SK-N-SH (cell line): ENCODE measurements around the gene CFAP299. TPM values are rescaled to one million over a fixed set of nuclear protein-coding genes. Genes with fewer than 3 reads are reported as not detected.

Experiments used
- CTCF ChIA-PET: fragments of 300-600, 350-600 bp; formaldehyde crosslinking; extraction: SDS; loops from one replicate; lab custom pipeline; 2021; lab: Yijun Ruan, JAX
- POLR2A ChIA-PET: fragments of 350-600 bp; sonication (Branson Sonifier 250); formaldehyde crosslinking; extraction: SDS; loops from one replicate; lab custom pipeline; 2020; ENCODE audit warnings: antibody characterized with exemption, inconsistent platforms; lab: Yijun Ruan, JAX
- DNase-seq: peaks from one replicate; pipeline ENCODE4 v3.0.0; 2012
- H2AFZ ChIP-seq: fragments of 200-600 bp; sonication (generic); 2 replicates; pipeline ENCODE4 v1.8.1; 2016; ENCODE audit warnings: antibody characterized with exemption, mild to moderate bottlenecking, low read depth
- H3F3A ChIP-seq: fragments of 200-600 bp; sonication (generic); replicated peaks from 2 replicates; pipeline ENCODE3; 2016; ENCODE audit warnings: antibody characterized with exemption, mild to moderate bottlenecking; ENCODE audit not compliant: insufficient read depth
- H3K27ac ChIP-seq, 2 experiments: fragments of 200-500 bp in 1 of 2; fragments of 200-600 bp in 1 of 2; sonication (Bioruptor generic) in 1 of 2; sonication (generic), shearing (Covaris generic) in 1 of 2; 2 replicates each; pipeline versions ENCODE4 v1.5.1 to v1.6.1; 2014 to 2016; ENCODE audit warnings: low read depth in 2 of 2, inconsistent platforms in 1 of 2, low read length in 1 of 2, mild to moderate bottlenecking in 1 of 2, mixed read lengths in 1 of 2
- H3K27me3 ChIP-seq: fragments of 200-600 bp; sonication (generic), shearing (Covaris generic); 2 replicates; pipeline ENCODE4 v1.6.1; 2016; ENCODE audit warnings: mixed run types; ENCODE audit not compliant: insufficient read depth
- H3K36me3 ChIP-seq, 2 experiments: fragments of 200-500 bp in 1 of 2; fragments of 200-600 bp in 1 of 2; sonication (Bioruptor generic) in 1 of 2; sonication (generic) in 1 of 2; replicated peaks in 1 of 2; 2 replicates each; pipeline versions ENCODE3 to v1.5.1; 2014 to 2016; ENCODE audit warnings: low read length in 1 of 2, mild to moderate bottlenecking in 1 of 2; ENCODE audit not compliant: insufficient read depth in 2 of 2, control insufficient read depth in 1 of 2
- H3K4me1 ChIP-seq, 2 experiments: fragments of 200-500 bp in 1 of 2; fragments of 200-600 bp in 1 of 2; sonication (Bioruptor generic) in 1 of 2; sonication (generic), shearing (Covaris generic) in 1 of 2; 2 replicates each; pipeline versions ENCODE4 v1.5.1 to v1.6.1; 2014 to 2016; ENCODE audit warnings: low read depth in 1 of 2, low read length in 1 of 2, mixed run types in 1 of 2; ENCODE audit not compliant: insufficient read depth in 2 of 2, control insufficient read depth in 1 of 2
- H3K4me2 ChIP-seq: fragments of 200-600 bp; sonication (generic), shearing (Covaris generic); 2 replicates; pipeline ENCODE4 v1.6.1; 2017; ENCODE audit warnings: mixed run types
- H3K4me3 ChIP-seq, 2 experiments: fragments of 200-500 bp in 1 of 2; fragments of 200-600 bp in 1 of 2; sonication (Bioruptor generic) in 1 of 2; sonication (generic), shearing (Covaris generic) in 1 of 2; 2 replicates each; pipeline versions ENCODE4 v1.5.1 to v1.8.1; 2014 to 2016; ENCODE audit warnings: low read depth in 2 of 2, inconsistent platforms in 1 of 2, low read length in 1 of 2, mild to moderate bottlenecking in 1 of 2, mixed read lengths in 1 of 2, moderate library complexity in 1 of 2
- H3K79me2 ChIP-seq: fragments of 200-600 bp; sonication (generic); 2 replicates; pipeline ENCODE4 v1.8.1; 2017; ENCODE audit warnings: mild to moderate bottlenecking; ENCODE audit not compliant: insufficient read depth
- H3K9ac ChIP-seq: fragments of 200-600 bp; sonication (generic); 2 replicates; pipeline ENCODE4 v1.6.1; 2017; ENCODE audit warnings: mixed run types
- H3K9me2 ChIP-seq: fragments of 200-600 bp; sonication (generic); 2 replicates; pipeline ENCODE4 v1.6.1; 2017; ENCODE audit warnings: mixed run types
- H3K9me3 ChIP-seq: fragments of 200-600 bp; sonication (generic); 2 replicates; pipeline ENCODE4 v1.6.1; 2017; ENCODE audit warnings: mixed run types, mild to moderate bottlenecking, moderate library complexity
- H4K20me1 ChIP-seq: fragments of 200-600 bp; sonication (generic); 2 replicates; pipeline ENCODE4 v1.6.1; 2017; ENCODE audit warnings: mild to moderate bottlenecking, mixed run types; ENCODE audit not compliant: insufficient read depth
- CHD2 ChIP-seq: fragments of 150-350 bp; IDR thresholded peaks from 2 replicates; pipeline ENCODE4 v1.6.1; 2018; ENCODE audit warnings: low read length; ENCODE audit not compliant: partially characterized antibody
- ELF1 ChIP-seq: IDR thresholded peaks from 2 replicates; pipeline ENCODE4 v1.4.0; 2012
- EP300 ChIP-seq, 2 experiments: IDR thresholded peaks; 2 replicates each; pipeline versions ENCODE4 v1.4.0 to v1.6.1; 2012; ENCODE audit warnings: borderline replicate concordance in 1 of 2, low read depth in 1 of 2, low read length in 1 of 2
- GABPA ChIP-seq: IDR thresholded peaks from 2 replicates; pipeline ENCODE4 v1.4.0; 2012; ENCODE audit warnings: low read depth, mild to moderate bottlenecking
- IRF3 ChIP-seq: fragments of 150-350 bp; IDR thresholded peaks from 2 replicates; pipeline ENCODE4 v1.6.1; 2016; ENCODE audit warnings: mild to moderate bottlenecking, low read depth, low read length
- MXI1 ChIP-seq: IDR thresholded peaks from 2 replicates; pipeline ENCODE4 v1.6.1; 2012; ENCODE audit warnings: mild to moderate bottlenecking, low read depth, low read length, improper control_type of control experiment
- NFIC ChIP-seq: IDR thresholded peaks from 2 replicates; pipeline ENCODE4 v1.4.0; 2012; ENCODE audit warnings: borderline replicate concordance
- NRF1 ChIP-seq: IDR thresholded peaks from 2 replicates; pipeline ENCODE4 v1.6.1; 2012; ENCODE audit warnings: low read depth, mild to moderate bottlenecking, low read length
- RFX5 ChIP-seq: IDR thresholded peaks from 2 replicates; pipeline ENCODE4 v1.6.1; 2012; ENCODE audit warnings: mild to moderate bottlenecking, improper control_type of control experiment, low read length
- TEAD4 ChIP-seq: IDR thresholded peaks from 2 replicates; pipeline ENCODE4 v1.4.0; 2012; ENCODE audit warnings: mild to moderate bottlenecking, borderline replicate concordance; ENCODE audit not compliant: insufficient read depth
- WGBS: methylation state at CpG from one replicate; pipeline ENCODE4 v1.1.6; 2017; ENCODE audit warnings: low lambda C conversion rate; 5-methylcytosine and 5-hydroxymethylcytosine counted together
- polyA plus RNA-seq, 3 experiments: library from polyadenylated mRNA; depleted of rRNA; stranded (reverse); fragments of >200 nt; gene quantifications; 2 replicates each; pipeline ENCODE4 v1.2.3, GENCODE V29; 2012
- TF ChIP-seq, protein P1 (sequence below): IDR thresholded peaks from 2 replicates; pipeline ENCODE4; 2012
- TF ChIP-seq, protein P2 (sequence below): IDR thresholded peaks from 2 replicates; pipeline ENCODE4 v1.4.0; 2012; ENCODE audit warnings: low read depth
- TF ChIP-seq, protein P3 (sequence below): fragments of 150-350 bp; IDR thresholded peaks from 2 replicates; pipeline ENCODE4 v1.6.1; 2017; ENCODE audit warnings: antibody characterized with exemption, low read length, low read depth, borderline replicate concordance
- TF ChIP-seq, protein P4 (sequence below): IDR thresholded peaks from 2 replicates; pipeline ENCODE4 v1.4.0; 2012; ENCODE audit warnings: low read depth, borderline replicate concordance

CFAP299 gene
- polyA plus RNA-seq, 1 of the 3 experiments (the other 2 are of a cell fraction) = 1.2 TPM

- TF ChIP-seq IRF3 (no peak), EP300 (IDR thresholded peaks at IDR 0.05; ENCODE audit: borderline replicate concordance in 1 of 2, low read depth in 1 of 2, low read length in 1 of 2) (no peak), RFX5 (no peak), NRF1 (no peak)
- TF ChIP-seq, protein P1, sequence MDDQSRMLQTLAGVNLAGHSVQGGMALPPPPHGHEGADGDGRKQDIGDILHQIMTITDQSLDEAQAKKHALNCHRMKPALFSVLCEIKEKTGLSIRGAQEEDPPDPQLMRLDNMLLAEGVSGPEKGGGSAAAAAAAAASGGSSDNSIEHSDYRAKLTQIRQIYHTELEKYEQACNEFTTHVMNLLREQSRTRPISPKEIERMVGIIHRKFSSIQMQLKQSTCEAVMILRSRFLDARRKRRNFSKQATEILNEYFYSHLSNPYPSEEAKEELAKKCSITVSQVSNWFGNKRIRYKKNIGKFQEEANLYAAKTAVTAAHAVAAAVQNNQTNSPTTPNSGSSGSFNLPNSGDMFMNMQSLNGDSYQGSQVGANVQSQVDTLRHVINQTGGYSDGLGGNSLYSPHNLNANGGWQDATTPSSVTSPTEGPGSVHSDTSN = no peak
Observed at GRCh38 chr4:80576796-80577195, 241.3 kb downstream of the CFAP299 start (continued).

- H3K4me2 ChIP-seq = no peak overlapping the region
- H3K9me2 ChIP-seq = no peaks in the 10 kb centered on the region
- no peaks in the 10 kb centered on the region for H4K20me1 ChIP-seq
- no peak for DNase-seq
- H3K36me3 ChIP-seq = no peaks in the 10 kb centered on the region
- no peak for TF ChIP-seq MXI1
- no peak for TF ChIP-seq NFIC
- TF ChIP-seq ELF1 = no peak
- TF ChIP-seq, protein P2, sequence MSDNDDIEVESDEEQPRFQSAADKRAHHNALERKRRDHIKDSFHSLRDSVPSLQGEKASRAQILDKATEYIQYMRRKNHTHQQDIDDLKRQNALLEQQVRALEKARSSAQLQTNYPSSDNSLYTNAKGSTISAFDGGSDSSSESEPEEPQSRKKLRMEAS = no peak
- TF ChIP-seq NRF1 = no peak
- TF ChIP-seq IRF3 = no peak
- TF ChIP-seq, protein P3, sequence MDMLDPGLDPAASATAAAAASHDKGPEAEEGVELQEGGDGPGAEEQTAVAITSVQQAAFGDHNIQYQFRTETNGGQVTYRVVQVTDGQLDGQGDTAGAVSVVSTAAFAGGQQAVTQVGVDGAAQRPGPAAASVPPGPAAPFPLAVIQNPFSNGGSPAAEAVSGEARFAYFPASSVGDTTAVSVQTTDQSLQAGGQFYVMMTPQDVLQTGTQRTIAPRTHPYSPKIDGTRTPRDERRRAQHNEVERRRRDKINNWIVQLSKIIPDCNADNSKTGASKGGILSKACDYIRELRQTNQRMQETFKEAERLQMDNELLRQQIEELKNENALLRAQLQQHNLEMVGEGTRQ = no peak
- TF ChIP-seq, protein P4, sequence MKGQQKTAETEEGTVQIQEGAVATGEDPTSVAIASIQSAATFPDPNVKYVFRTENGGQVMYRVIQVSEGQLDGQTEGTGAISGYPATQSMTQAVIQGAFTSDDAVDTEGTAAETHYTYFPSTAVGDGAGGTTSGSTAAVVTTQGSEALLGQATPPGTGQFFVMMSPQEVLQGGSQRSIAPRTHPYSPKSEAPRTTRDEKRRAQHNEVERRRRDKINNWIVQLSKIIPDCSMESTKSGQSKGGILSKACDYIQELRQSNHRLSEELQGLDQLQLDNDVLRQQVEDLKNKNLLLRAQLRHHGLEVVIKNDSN = no peak
- TF ChIP-seq TEAD4 = no peak
- no peak for TF ChIP-seq GABPA
- no peak for TF ChIP-seq RFX5
- TF ChIP-seq EP300 (IDR thresholded peaks at IDR 0.05; ENCODE audit: borderline replicate concordance in 1 of 2, low read depth in 1 of 2, low read length in 1 of 2) = no peak
- no peak for TF ChIP-seq CHD2
- TF ChIP-seq, all 33 proteins: peak for 0
- Histone ChIP-seq H3K27ac (no peak overlapping the region), H3K9ac (no peak overlapping the region), H3K9me3 (0 out of 2 replicates have a peak, but pooled peaks cover 10% of the 10 kb centered on the region), H3K79me2 (no peaks in the 10 kb centered on the region), H2AFZ (no peak overlapping the region), H3F3A (no peaks in the 10 kb centered on the region), H3K4me3 (no peak overlapping the region), H3K4me1 (no peaks in the 10 kb centered on the region), H3K27me3 (no peaks in the 10 kb centered on the region)
- ChIA-PET POLR2A (no interaction called here), CTCF (no interaction called here)
- WGBS = 71% methylated on average over 1 of the region's 1 CpG
Observed at GRCh38 chr4:80578001-80578400, 242.5 kb downstream of the CFAP299 start.
